ENCODE measurements around the gene ZNF804A.
"Not testable (repeated sequence)": the region's sequence is repeated elsewhere in the genome, so short reads cannot be mapped to it uniquely, and the experiment has no call there.

Gene ZNF804A

DNA sequence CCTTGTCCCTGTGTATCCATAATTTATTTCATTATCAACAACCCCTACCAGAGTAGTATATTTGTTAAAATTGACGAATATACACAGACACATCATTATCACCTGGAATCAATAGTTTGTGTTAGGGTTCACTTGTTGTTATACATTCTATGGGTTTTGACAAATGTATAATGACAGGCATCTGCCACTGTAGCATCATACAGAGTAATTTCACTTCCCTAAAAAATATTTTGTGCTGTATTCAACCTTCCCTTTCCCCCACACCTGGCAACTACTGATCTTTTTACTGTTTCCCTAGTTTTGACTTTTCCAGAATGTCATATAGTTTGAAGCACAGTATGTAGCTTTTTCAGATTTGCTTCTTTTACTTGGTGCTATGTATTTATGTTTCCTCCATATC lies 132.0 kb downstream of the ZNF804A start:
- no peak for ATAC-seq
- Mint-ChIP-seq H3K9me3 (no peaks in the 10 kb centered on the region), H3K4me3 (no peak overlapping the region), H3K27ac (no peak overlapping the region), H3K27me3 (no peaks in the 10 kb centered on the region), H3K4me1 (no peaks in the 10 kb centered on the region)
- no peak for DNase-seq

DNA sequence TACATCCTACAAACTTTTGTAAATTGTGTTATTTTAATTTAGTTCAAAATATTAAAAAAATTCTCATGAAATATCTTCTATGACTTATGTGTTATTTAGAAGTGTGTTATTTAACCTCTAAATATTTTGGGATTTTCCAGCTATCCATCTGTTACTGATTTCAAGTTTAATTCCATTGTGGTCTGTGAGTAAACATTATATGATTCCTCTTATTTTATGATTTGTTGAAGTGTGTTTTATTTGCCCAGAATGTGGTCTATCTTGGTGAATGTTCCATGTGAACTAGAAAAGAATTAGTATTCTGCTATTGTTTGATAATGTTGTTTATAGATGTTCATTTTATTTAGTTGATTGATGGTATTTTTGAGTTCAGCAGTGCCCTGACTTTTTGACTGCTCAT lies 136.0 kb downstream of the ZNF804A start:
- no peak overlapping the region for H3K4me3 Mint-ChIP-seq
- no peaks in the 10 kb centered on the region for H3K4me1 Mint-ChIP-seq
- H3K27ac Mint-ChIP-seq = no peak overlapping the region
- no peaks in the 10 kb centered on the region for H3K9me3 Mint-ChIP-seq
- ATAC-seq = no peak
- no peak for DNase-seq
- no peaks in the 10 kb centered on the region for H3K27me3 Mint-ChIP-seq

DNA sequence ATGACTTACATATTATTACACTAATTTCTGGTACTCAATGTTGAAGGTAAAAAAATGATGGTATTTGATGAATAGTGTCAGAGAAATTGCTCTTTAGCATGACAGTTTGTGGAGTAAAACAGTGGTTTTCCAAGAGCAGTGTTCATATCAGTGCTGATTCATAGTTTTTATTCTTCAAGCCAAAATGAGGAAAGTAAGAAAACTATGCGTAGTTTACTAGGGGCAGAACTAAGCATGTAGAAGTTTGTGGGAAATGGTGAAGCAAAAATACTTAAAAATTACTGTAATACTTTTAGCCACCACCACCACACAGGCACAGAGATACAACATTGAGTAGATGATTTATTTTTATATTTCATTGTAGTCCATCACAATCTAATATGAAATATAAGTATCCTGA lies 137.3 kb downstream of the ZNF804A start:
- no peaks in the 10 kb centered on the region for H3K27me3 Mint-ChIP-seq
- H3K27ac Mint-ChIP-seq = peak overlapping the region in 1 of 2 donors; percentile 11
- no peak overlapping the region for H3K4me3 Mint-ChIP-seq
- no peak for DNase-seq
- no peak for ATAC-seq
- H3K4me1 Mint-ChIP-seq = no peaks in the 10 kb centered on the region
- H3K9me3 Mint-ChIP-seq = no peaks in the 10 kb centered on the region

DNA sequence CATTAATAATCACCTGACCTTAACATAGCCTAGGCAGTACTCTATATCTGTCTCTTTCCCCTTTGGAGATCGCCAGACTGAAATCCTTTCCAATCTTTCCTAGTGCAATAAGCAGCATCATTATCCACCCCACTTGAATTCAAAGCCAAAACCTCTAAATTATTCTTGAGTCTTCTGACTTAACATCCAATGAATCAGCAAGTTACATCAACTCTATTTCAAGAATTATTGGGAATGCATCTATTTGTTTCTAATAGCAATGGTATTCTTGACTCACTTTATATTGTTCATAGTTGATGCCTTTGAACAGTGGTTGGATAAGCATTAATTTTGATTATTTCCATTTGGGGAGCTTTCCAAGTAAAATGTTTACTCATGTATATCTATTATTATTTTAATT lies 144.8 kb downstream of the ZNF804A start:
- Mint-ChIP-seq H3K4me1 (no peaks in the 10 kb centered on the region), H3K4me3 (no peak overlapping the region), H3K27ac (no peak overlapping the region), H3K9me3 (peaks cover 0 to 5% of the 10 kb centered on the region in 2 donors), H3K27me3 (no peaks in the 10 kb centered on the region)
- no peak for DNase-seq
- ATAC-seq = no peak

DNA sequence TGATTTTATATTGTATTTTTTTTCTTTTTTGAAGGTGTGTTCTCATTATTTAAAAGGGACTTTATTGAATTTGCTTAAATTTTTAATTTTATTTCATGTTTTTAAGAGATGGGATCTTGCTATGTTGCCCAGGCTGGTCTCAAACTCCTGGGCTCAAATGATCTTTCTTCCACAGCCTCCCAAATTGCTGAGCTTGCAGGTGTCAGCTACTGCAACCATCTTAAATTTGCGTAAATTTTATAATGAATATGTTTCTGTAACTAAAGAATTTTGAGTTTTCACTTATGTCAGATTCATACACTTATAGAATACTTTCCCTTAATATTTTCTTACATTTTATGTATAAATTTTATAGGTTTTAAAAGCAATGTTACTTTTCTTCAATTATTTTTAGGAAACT lies 157.8 kb downstream of the ZNF804A start:
- no peak for DNase-seq

DNA sequence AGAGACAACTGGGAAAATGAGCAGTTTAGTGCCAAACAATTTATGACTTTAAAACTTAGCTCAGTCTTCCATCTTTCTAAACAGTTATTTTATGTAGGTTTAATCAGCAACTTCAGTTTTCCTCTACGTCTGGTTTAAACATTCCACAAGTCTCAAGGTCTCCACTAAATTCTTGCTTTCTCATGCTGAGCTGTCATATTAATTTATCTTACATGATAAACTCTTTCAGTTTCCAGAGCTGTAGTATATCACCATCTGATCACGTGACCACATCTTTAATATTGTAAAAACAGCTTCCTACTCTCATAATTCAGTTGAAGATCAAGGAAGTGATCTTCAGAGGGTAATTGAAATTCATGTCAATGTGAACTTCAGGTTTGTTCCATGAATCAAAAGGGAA lies 158.6 kb downstream of the ZNF804A start:
- Mint-ChIP-seq H3K4me3 (no peak overlapping the region), H3K9me3 (peaks cover 0 to 7% of the 10 kb centered on the region in 2 donors), H3K27ac (no peak overlapping the region), H3K27me3 (no peaks in the 10 kb centered on the region), H3K4me1 (no peaks in the 10 kb centered on the region)
- ATAC-seq (no peak), DNase-seq (no peak)

More for the DNA sequence above, 157.8 kb downstream of the ZNF804A start:
- Mint-ChIP-seq H3K27me3 (no peaks in the 10 kb centered on the region), H3K27ac (no peak overlapping the region), H3K4me3 (no peak overlapping the region), H3K9me3 (peaks cover 0 to 7% of the 10 kb centered on the region in 2 donors), H3K4me1 (no peaks in the 10 kb centered on the region)
- no peak for ATAC-seq

DNA sequence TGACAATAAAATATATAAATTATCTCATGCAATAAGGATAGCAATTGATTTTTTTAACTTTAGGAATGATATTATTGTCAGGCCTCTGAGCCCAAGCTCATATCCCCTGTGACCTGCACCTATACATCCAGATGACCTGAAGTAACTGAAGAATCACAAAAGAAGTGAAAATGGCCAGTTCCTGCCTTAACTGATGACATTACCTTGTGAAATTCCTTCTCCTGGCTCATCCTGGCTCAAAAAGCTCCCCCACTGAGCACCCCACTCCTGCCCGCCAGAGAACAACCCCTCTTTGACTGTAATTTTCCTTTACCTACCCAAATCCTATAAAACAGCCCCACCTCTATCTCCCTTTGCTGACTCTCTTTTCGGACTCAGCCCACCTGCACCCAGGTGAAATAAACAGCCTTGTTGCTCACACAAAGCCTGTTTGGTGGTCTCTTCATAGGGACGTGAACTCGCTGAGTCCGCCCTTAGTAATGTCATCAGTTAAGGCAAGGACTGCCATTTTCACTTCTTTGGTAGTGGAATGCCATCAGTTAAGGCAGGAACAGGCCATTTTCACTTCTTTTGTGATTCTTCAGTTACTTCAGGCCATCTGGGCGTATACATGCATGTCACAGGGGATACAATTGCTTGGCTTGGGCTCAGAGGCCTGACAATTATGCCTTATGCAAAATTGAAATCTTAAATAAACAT lies 161.4 kb downstream of the ZNF804A start:
- not testable (repeated sequence) for H3K27me3 Mint-ChIP-seq, H3K4me1 Mint-ChIP-seq, H3K9me3 Mint-ChIP-seq, H3K27ac Mint-ChIP-seq, H3K4me3 Mint-ChIP-seq, DNase-seq, ATAC-seq

DNA sequence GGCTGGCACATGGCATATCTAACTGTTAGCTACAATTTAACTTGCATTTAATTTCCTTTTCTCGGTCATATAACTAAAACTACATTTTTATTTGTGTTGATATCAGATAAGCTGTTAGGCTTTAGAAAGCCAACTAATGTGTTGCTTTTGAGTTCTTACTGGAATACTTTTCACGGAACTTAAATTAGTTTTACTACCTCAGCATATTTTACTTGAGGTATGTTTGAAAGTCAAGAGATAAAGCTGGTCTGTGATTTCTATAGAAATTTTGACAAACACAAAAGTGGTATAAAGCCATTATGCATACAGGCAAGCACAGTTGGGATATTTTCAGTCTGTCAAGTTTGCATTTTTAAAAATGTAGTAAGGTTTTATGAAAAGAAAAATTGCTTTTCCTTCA lies 162.6 kb downstream of the ZNF804A start:
- no peaks in the 10 kb centered on the region for H3K27me3 Mint-ChIP-seq
- H3K9me3 Mint-ChIP-seq = peaks cover 0 to 7% of the 10 kb centered on the region in 2 donors
- no peak for ATAC-seq
- DNase-seq = no peak
- H3K4me3 Mint-ChIP-seq = no peak overlapping the region
- no peaks in the 10 kb centered on the region for H3K4me1 Mint-ChIP-seq
- no peak overlapping the region for H3K27ac Mint-ChIP-seq

DNA sequence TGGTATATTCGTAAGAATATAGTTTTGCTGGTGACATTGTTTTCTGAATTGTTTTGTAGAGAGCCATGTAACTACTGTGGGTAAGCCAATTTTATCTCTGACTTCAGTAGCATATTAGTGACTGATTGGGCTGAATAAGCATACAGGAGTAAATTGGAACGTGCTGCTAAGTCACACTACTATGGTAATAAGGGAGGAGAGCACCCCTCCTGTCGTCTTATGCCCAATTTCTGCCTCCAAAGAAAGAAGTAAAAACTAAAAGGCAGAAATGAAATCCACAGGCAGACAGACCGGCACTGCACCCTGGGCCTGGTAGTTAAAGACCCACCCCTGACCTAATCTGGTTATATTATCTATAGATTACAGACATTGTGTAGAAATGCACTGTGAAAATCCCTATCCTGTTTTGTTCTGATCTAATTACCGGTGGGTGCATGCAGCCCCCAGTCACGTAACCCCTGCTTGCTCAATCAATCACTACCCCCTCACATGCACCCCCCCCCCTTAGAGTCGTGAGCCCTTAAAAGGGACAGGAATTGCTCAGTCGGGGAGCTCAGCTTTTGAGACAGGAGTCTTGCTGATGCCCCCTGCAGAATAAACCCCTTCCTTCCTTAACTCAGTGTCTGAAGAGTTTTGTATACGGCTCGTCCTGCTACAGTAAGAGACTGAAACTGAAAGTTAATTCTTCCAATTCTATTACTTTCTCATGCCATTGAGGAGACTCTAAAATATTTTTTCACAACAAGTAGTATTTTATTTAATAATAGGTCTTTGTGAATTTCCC lies 167.0 kb downstream of the ZNF804A start:
- Mint-ChIP-seq H3K4me3 (no peak overlapping the region), H3K9me3 (no peaks in the 10 kb centered on the region), H3K27me3 (no peaks in the 10 kb centered on the region), H3K4me1 (no peaks in the 10 kb centered on the region), H3K27ac (no peak overlapping the region)
- ATAC-seq (no peak), DNase-seq (no peak)

DNA sequence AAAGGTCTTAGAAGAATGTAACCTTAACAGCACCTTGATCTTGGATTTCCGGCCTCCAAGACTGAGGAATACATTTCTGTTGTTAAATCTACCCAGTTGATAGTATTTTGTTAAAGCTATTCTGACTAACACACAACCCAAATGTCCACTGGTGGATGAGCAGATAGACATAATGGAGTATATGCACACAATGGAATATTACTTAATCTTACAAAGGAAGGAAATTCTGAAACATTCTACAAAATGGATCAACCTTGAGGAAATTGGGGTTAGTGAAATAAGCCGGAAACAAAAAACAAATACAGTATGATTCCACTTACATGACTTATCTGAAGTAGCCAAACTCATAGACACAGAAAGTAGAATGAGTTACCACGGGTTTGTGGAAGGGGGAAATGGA lies 168.7 kb downstream of the ZNF804A start:
- no peaks in the 10 kb centered on the region for H3K9me3 Mint-ChIP-seq
- no peak overlapping the region for H3K27ac Mint-ChIP-seq
- ATAC-seq (no peak), DNase-seq (no peak)
- no peak overlapping the region for H3K4me3 Mint-ChIP-seq
- no peaks in the 10 kb centered on the region for H3K4me1 Mint-ChIP-seq
- H3K27me3 Mint-ChIP-seq = no peaks in the 10 kb centered on the region

DNA sequence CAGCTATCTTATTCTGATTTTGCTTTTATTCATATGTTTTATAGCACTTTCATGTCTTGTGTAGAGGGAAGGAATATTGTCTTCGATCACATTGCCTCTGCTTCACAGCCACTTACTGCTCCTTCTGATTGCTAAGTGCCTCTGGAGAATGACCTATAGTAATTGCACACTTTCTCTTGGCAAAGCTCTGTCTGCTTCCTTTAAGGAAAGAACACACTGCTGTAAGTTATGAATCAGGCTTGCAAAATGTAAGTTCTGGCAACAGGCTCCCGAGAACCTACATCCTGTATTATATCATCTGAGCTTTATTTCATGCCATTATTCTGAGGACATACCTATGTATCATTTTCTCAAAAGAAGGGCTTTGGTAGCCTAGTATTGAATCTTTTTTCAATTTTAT lies 170.7 kb downstream of the ZNF804A start:
- no peak overlapping the region for H3K27ac Mint-ChIP-seq
- no peaks in the 10 kb centered on the region for H3K4me1 Mint-ChIP-seq
- ATAC-seq = no peak
- no peak overlapping the region for H3K4me3 Mint-ChIP-seq
- H3K27me3 Mint-ChIP-seq = no peaks in the 10 kb centered on the region
- no peaks in the 10 kb centered on the region for H3K9me3 Mint-ChIP-seq
- no peak for DNase-seq

DNA sequence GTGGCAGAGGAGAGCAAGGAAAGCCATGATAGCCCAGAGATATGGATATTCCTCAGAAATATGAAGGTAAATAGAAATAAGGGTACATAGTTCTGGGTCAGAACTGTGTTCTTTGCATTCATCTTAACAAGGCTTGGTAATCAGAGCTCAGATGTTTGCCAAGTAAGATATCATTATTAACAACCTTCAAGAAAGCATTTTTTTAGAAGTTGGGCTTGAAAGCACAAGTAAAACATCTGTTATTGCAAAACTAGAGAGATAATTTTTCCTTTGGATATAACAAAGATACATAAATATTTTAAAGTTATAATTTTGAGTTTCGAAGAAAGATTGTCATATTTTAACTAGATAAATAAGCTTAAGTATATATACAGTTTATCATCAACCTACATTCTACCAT lies 171.4 kb downstream of the ZNF804A start:
- Mint-ChIP-seq H3K4me3 (no peak overlapping the region), H3K27me3 (no peaks in the 10 kb centered on the region), H3K9me3 (no peaks in the 10 kb centered on the region), H3K4me1 (no peaks in the 10 kb centered on the region), H3K27ac (no peak overlapping the region)
- DNase-seq (no peak), ATAC-seq (no peak)

DNA sequence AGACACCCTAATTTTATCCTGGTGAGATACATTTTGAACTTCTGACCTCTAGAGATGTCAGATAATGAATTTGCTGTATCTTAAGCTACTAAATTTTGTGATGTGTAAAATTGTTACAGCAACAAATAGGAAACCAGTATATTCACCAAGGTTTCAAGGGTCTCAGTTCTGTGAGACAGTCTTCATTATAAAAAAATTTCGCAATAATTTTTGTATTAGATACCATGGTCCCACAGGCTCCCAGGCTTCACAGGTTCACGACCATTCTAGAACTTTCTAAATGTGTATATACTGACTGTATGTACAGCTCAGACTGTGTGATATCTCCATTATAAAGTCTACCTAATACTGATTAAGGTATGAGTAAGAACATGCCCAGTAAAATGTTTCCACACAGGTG lies 181.4 kb downstream of the ZNF804A start:
- H3K4me3 Mint-ChIP-seq = no peak overlapping the region
- ATAC-seq (no peak), DNase-seq (no peak)
- H3K27ac Mint-ChIP-seq = no peak overlapping the region
- H3K4me1 Mint-ChIP-seq = no peaks in the 10 kb centered on the region
- H3K27me3 Mint-ChIP-seq = no peaks in the 10 kb centered on the region
- H3K9me3 Mint-ChIP-seq = peaks cover 8 to 14% of the 10 kb centered on the region in 2 donors

DNA sequence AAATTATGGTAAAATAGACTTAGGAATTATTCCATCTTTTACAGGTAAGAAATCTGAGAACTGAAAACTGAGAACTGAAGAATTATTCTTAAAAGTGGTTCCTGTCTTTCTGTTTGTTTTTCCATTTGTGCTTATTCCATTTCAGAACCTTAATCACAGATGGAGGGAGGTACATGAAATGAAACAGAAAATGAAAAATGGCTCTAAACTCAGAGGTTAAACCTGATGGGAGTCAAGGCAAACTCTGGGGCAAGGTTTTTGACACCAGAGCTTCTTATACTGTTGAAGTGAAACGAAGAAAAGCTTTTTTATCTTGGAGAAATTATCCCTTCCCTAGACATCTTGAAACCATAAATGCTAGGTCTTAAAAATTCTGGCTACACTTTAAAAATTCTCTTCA lies 182.1 kb downstream of the ZNF804A start:
- no peak overlapping the region for H3K4me3 Mint-ChIP-seq
- no peaks in the 10 kb centered on the region for H3K4me1 Mint-ChIP-seq
- H3K9me3 Mint-ChIP-seq = peaks cover 8 to 14% of the 10 kb centered on the region in 2 donors
- ATAC-seq (no peak), DNase-seq (no peak)
- no peak overlapping the region for H3K27ac Mint-ChIP-seq
- H3K27me3 Mint-ChIP-seq = no peaks in the 10 kb centered on the region

DNA sequence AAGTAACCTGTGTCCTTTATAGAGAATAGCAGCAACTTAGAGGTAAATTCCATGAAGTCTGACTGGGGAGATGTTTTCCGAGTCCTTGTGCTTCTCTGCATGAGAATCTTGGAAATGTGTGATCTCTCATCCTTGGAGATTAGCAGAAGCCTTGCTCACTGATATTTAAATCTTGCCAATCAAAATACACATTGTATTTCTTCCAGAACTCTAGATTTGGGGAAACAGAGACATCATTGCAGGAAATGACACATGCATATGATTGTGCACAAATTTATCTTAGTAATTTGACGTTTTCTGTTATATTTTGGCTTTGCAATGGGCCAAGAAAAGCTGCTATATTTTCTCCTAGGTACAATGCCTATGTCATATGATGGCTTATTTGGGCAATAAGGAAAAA lies 182.6 kb downstream of the ZNF804A start:
- Mint-ChIP-seq H3K4me3 (no peak overlapping the region), H3K4me1 (no peaks in the 10 kb centered on the region), H3K27me3 (no peaks in the 10 kb centered on the region), H3K9me3 (peaks cover 8 to 14% of the 10 kb centered on the region in 2 donors), H3K27ac (no peak overlapping the region)
- DNase-seq (no peak), ATAC-seq (no peak)

DNA sequence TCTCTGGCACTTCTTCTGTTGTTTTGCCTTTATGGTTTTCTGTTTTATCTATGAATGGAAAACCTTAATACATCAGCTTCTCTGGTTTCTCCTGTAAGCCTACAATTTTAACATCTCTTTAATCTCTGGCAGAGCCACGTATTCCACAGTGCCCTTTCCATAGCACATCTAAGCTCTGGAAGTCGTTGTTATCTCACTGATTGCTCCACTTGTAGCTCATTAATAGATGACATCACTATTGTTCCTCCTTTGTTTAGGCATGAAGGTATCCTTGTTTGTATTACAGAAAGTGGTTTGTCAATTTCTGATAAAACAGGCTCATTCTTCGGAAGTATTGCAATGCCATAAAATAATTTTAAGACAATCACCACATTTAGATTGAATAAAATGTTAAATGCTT lies 185.2 kb downstream of the ZNF804A start:
- no peak for DNase-seq
- no peak overlapping the region for H3K4me3 Mint-ChIP-seq
- no peaks in the 10 kb centered on the region for H3K27me3 Mint-ChIP-seq
- no peaks in the 10 kb centered on the region for H3K4me1 Mint-ChIP-seq
- H3K9me3 Mint-ChIP-seq = peaks cover 0 to 25% of the 10 kb centered on the region in 2 donors
- H3K27ac Mint-ChIP-seq = no peak overlapping the region
- no peak for ATAC-seq
